Measurements from ENCODE around the gene CNPPD1. TPM values are rescaled to one million over a fixed set of nuclear protein-coding genes. Genes with fewer than 3 reads are reported as not detected.

The CNPPD1 gene
- total RNA-seq, 1 experiment from 2014 or later: 32.8 TPM

DNA sequence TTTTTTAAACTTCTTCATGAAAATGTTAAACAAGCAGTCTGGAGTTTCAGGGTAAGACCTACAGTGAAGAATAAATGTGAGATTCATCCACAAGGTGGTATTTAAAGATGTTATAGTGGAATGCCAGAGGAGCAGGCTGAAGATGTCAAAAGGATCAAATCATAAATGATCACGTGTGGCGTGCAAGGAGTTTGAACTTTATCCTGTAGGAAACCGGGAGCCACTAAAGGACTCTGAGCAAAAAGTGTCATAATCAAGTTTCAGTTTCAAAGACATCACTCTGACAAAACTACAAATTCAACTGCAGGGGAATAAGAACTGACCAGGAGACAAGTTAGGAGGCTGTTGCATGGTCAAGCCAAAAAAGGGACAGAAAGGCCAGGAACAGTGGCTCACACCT, 36.0 kb downstream of the CNPPD1 start:
- Mint-ChIP-seq H3K27ac (no peak overlapping the region), H3K27me3 (ENCODE audit: low read depth) (no peaks in the 10 kb centered on the region; the same call in 1 of the 2 replicates), H3K9me3 (peaks cover 4% of the 10 kb centered on the region; the same call in 1 of the 2 replicates), H3K4me3 (no peak overlapping the region), H3K4me1 (no peaks in the 10 kb centered on the region), H3K36me3 (peaks cover 12% of the 10 kb centered on the region)
- POLR2A ChIA-PET: no interaction called here
- CTCF ChIA-PET: no interaction called here
- ATAC-seq (no peak), DNase-seq (ENCODE audit: low spot score) (no peak)
- TF ChIP-seq RORB (CRISPR knock-in tag; IDR thresholded peaks at IDR 0.05) (no peak), ELF4 (CRISPR knock-in tag; IDR thresholded peaks at IDR 0.05; ENCODE audit: low read depth) (no peak), KAT7 (CRISPR knock-in tag; IDR thresholded peaks at IDR 0.05; ENCODE audit: borderline replicate concordance) (no peak), TEAD1 (CRISPR knock-in tag; IDR thresholded peaks at IDR 0.05) (no peak), TCF7 (CRISPR knock-in tag; IDR thresholded peaks at IDR 0.05; ENCODE audit: low read depth) (no peak)
- TF ChIP-seq, protein P1, sequence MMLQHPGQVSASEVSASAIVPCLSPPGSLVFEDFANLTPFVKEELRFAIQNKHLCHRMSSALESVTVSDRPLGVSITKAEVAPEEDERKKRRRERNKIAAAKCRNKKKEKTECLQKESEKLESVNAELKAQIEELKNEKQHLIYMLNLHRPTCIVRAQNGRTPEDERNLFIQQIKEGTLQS (CRISPR knock-in tag; conservative IDR thresholded peaks at IDR 0.05): no peak
- TF ChIP-seq, protein P2, sequence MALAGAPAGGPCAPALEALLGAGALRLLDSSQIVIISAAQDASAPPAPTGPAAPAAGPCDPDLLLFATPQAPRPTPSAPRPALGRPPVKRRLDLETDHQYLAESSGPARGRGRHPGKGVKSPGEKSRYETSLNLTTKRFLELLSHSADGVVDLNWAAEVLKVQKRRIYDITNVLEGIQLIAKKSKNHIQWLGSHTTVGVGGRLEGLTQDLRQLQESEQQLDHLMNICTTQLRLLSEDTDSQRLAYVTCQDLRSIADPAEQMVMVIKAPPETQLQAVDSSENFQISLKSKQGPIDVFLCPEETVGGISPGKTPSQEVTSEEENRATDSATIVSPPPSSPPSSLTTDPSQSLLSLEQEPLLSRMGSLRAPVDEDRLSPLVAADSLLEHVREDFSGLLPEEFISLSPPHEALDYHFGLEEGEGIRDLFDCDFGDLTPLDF (CRISPR knock-in tag; IDR thresholded peaks at IDR 0.05): no peak
- TF ChIP-seq, protein P3, sequence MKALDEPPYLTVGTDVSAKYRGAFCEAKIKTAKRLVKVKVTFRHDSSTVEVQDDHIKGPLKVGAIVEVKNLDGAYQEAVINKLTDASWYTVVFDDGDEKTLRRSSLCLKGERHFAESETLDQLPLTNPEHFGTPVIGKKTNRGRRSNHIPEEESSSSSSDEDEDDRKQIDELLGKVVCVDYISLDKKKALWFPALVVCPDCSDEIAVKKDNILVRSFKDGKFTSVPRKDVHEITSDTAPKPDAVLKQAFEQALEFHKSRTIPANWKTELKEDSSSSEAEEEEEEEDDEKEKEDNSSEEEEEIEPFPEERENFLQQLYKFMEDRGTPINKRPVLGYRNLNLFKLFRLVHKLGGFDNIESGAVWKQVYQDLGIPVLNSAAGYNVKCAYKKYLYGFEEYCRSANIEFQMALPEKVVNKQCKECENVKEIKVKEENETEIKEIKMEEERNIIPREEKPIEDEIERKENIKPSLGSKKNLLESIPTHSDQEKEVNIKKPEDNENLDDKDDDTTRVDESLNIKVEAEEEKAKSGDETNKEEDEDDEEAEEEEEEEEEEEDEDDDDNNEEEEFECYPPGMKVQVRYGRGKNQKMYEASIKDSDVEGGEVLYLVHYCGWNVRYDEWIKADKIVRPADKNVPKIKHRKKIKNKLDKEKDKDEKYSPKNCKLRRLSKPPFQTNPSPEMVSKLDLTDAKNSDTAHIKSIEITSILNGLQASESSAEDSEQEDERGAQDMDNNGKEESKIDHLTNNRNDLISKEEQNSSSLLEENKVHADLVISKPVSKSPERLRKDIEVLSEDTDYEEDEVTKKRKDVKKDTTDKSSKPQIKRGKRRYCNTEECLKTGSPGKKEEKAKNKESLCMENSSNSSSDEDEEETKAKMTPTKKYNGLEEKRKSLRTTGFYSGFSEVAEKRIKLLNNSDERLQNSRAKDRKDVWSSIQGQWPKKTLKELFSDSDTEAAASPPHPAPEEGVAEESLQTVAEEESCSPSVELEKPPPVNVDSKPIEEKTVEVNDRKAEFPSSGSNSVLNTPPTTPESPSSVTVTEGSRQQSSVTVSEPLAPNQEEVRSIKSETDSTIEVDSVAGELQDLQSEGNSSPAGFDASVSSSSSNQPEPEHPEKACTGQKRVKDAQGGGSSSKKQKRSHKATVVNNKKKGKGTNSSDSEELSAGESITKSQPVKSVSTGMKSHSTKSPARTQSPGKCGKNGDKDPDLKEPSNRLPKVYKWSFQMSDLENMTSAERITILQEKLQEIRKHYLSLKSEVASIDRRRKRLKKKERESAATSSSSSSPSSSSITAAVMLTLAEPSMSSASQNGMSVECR (CRISPR knock-in tag; IDR thresholded peaks at IDR 0.05; ENCODE audit: borderline replicate concordance): no peak
- TF ChIP-seq, protein P4, sequence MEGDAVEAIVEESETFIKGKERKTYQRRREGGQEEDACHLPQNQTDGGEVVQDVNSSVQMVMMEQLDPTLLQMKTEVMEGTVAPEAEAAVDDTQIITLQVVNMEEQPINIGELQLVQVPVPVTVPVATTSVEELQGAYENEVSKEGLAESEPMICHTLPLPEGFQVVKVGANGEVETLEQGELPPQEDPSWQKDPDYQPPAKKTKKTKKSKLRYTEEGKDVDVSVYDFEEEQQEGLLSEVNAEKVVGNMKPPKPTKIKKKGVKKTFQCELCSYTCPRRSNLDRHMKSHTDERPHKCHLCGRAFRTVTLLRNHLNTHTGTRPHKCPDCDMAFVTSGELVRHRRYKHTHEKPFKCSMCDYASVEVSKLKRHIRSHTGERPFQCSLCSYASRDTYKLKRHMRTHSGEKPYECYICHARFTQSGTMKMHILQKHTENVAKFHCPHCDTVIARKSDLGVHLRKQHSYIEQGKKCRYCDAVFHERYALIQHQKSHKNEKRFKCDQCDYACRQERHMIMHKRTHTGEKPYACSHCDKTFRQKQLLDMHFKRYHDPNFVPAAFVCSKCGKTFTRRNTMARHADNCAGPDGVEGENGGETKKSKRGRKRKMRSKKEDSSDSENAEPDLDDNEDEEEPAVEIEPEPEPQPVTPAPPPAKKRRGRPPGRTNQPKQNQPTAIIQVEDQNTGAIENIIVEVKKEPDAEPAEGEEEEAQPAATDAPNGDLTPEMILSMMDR (IDR thresholded peaks at IDR 0.05): no peak

DNA sequence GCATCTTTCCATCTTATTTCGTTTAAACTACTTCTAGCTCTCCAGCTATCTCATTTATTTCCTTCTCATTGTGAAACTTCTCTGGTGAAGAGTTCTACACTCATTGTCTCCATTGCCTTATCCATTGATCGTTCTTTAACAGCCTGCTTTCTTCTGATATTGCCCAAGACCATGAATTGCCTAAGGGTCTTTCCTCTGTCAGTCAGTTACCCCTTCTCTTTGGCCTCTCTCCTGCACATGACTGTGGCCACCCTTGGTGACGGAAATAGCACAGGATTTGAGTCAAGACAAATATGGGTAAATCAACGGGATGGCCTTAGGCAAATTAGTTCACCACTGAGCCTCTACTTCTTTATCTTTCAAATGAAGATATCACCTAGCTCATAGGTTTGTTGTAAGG, 42.7 kb downstream of the CNPPD1 start:
- Mint-ChIP-seq H3K9me3 (no peaks in the 10 kb centered on the region), H3K4me1 (peaks cover 9% of the 10 kb centered on the region), H3K27me3 (ENCODE audit: low read depth) (no peaks in the 10 kb centered on the region), H3K27ac (peak overlapping the region; percentile 15), H3K4me3 (no peak overlapping the region), H3K36me3 (no peaks in the 10 kb centered on the region)
- ATAC-seq (peak; percentile 44; the same call in 1 of the 2 replicates), DNase-seq (ENCODE audit: low spot score) (no peak)
- ChIA-PET POLR2A (no interaction called here), CTCF (interaction anchor here (0.8 to 2.5 kb wide), 5 partner anchors 15 to 104 kb away, joined by 3 to 13 read pairs (median 5); no protein-coding TSS in a partner anchor)
- TF ChIP-seq, protein P5, sequence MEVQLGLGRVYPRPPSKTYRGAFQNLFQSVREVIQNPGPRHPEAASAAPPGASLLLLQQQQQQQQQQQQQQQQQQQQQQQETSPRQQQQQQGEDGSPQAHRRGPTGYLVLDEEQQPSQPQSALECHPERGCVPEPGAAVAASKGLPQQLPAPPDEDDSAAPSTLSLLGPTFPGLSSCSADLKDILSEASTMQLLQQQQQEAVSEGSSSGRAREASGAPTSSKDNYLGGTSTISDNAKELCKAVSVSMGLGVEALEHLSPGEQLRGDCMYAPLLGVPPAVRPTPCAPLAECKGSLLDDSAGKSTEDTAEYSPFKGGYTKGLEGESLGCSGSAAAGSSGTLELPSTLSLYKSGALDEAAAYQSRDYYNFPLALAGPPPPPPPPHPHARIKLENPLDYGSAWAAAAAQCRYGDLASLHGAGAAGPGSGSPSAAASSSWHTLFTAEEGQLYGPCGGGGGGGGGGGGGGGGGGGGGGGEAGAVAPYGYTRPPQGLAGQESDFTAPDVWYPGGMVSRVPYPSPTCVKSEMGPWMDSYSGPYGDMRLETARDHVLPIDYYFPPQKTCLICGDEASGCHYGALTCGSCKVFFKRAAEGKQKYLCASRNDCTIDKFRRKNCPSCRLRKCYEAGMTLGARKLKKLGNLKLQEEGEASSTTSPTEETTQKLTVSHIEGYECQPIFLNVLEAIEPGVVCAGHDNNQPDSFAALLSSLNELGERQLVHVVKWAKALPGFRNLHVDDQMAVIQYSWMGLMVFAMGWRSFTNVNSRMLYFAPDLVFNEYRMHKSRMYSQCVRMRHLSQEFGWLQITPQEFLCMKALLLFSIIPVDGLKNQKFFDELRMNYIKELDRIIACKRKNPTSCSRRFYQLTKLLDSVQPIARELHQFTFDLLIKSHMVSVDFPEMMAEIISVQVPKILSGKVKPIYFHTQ (CRISPR knock-in tag; IDR thresholded peaks at IDR 0.05): no peak
- TF ChIP-seq, protein P6, sequence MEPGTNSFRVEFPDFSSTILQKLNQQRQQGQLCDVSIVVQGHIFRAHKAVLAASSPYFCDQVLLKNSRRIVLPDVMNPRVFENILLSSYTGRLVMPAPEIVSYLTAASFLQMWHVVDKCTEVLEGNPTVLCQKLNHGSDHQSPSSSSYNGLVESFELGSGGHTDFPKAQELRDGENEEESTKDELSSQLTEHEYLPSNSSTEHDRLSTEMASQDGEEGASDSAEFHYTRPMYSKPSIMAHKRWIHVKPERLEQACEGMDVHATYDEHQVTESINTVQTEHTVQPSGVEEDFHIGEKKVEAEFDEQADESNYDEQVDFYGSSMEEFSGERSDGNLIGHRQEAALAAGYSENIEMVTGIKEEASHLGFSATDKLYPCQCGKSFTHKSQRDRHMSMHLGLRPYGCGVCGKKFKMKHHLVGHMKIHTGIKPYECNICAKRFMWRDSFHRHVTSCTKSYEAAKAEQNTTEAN (CRISPR knock-in tag; IDR thresholded peaks at IDR 0.05): no peak
- TF ChIP-seq RELA (CRISPR knock-in tag; IDR thresholded peaks at IDR 0.05; ENCODE audit: borderline replicate concordance): no peak
- TF ChIP-seq, protein P4 (IDR thresholded peaks at IDR 0.05): no peak
- no peak for TF ChIP-seq NFATC4 (CRISPR knock-in tag; IDR thresholded peaks at IDR 0.05)
- TF ChIP-seq, protein P7, sequence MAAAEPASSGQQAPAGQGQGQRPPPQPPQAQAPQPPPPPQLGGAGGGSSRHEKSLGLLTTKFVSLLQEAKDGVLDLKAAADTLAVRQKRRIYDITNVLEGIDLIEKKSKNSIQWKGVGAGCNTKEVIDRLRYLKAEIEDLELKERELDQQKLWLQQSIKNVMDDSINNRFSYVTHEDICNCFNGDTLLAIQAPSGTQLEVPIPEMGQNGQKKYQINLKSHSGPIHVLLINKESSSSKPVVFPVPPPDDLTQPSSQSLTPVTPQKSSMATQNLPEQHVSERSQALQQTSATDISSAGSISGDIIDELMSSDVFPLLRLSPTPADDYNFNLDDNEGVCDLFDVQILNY (CRISPR knock-in tag; IDR thresholded peaks at IDR 0.05): no peak
- TF ChIP-seq, protein P8, sequence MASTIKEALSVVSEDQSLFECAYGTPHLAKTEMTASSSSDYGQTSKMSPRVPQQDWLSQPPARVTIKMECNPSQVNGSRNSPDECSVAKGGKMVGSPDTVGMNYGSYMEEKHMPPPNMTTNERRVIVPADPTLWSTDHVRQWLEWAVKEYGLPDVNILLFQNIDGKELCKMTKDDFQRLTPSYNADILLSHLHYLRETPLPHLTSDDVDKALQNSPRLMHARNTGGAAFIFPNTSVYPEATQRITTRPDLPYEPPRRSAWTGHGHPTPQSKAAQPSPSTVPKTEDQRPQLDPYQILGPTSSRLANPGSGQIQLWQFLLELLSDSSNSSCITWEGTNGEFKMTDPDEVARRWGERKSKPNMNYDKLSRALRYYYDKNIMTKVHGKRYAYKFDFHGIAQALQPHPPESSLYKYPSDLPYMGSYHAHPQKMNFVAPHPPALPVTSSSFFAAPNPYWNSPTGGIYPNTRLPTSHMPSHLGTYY (CRISPR knock-in tag; IDR thresholded peaks at IDR 0.05): no peak
- no peak for TF ChIP-seq KAT7 (CRISPR knock-in tag; IDR thresholded peaks at IDR 0.05; ENCODE audit: borderline replicate concordance)
- no peak for TF ChIP-seq MXD4 (CRISPR knock-in tag; IDR thresholded peaks at IDR 0.05; ENCODE audit: borderline replicate concordance)
